Caco-2 (cell line): Measurements from ENCODE around the gene TAF11. TPM values are rescaled to one million over a fixed set of nuclear protein-coding genes. Genes with fewer than 3 reads are reported as not detected.
A peak's percentile ranks its signal among the peaks of the same experiment; 100 is the strongest.

Experiments
- BruUV-seq: library from RNA; stranded (reverse); fragments of 400-500 nt; replicated peaks from 2 replicates; lab custom pipeline; 2021; lab: Mats Ljungman, UMichigan
- CTCF ChIA-PET: fragments of 300-600 bp; sonication (Branson Sonifier 250); formaldehyde crosslinking; loops from one replicate; lab custom pipeline; 2022; ENCODE audit warnings: antibody characterized with exemption; lab: Charles Lee
- POLR2A ChIA-PET: fragments of 300-600 bp; sonication (Branson Sonifier 250); formaldehyde crosslinking; loops from one replicate; lab custom pipeline; 2022; ENCODE audit warnings: antibody characterized with exemption; lab: Charles Lee
- DNase-seq, 2 experiments: peaks; one replicate each; pipeline versions ENCODE4 v3.0.0 to v3.0.0-alpha.2; 2020 to 2022
- H3K27me3 ChIP-seq: replicated peaks from 2 replicates; pipeline ENCODE4 v1.6.0; 2011; ENCODE audit warnings: low read length; ENCODE audit not compliant: control insufficient read depth, insufficient read depth
- H3K36me3 ChIP-seq: 2 replicates; pipeline ENCODE4 v1.5.1; 2011; ENCODE audit warnings: low read length; ENCODE audit not compliant: control insufficient read depth, insufficient read depth
- H3K4me1 ChIP-seq: fragments of 250-450 bp; sonication (Bioruptor Pico); 2 replicates; pipeline ENCODE4 v1.5.1; 2020; ENCODE audit warnings: mild to moderate bottlenecking
- H3K4me3 ChIP-seq: 2 replicates; pipeline ENCODE4 v1.5.1; 2011; ENCODE audit warnings: low read depth, mild to moderate bottlenecking, control low read depth, low read length
- H3K9me3 ChIP-seq: fragments of 250-450 bp; sonication (Bioruptor Pico); 2 replicates; pipeline ENCODE4 v1.5.1; 2020; ENCODE audit warnings: mild to moderate bottlenecking, moderate library complexity
- H3K27ac Mint-ChIP-seq: one replicate; pipeline ENCODE4 v1.8.0; 2022; ENCODE audit warnings: mixed read lengths; ENCODE audit not compliant: unreplicated experiment
- H3K27me3 Mint-ChIP-seq: one replicate; pipeline ENCODE4 v1.8.0; 2022; ENCODE audit warnings: mixed read lengths; ENCODE audit not compliant: insufficient read depth, unreplicated experiment
- H3K36me3 Mint-ChIP-seq: one replicate; pipeline ENCODE4 v1.8.0; 2022; ENCODE audit warnings: mild to moderate bottlenecking, mixed read lengths; ENCODE audit not compliant: insufficient read depth, unreplicated experiment
- H3K4me1 Mint-ChIP-seq: one replicate; pipeline ENCODE4 v1.8.0; 2022; ENCODE audit warnings: low read depth, mixed read lengths; ENCODE audit not compliant: unreplicated experiment
- H3K4me3 Mint-ChIP-seq: one replicate; pipeline ENCODE4 v1.8.0; 2022; ENCODE audit warnings: mild to moderate bottlenecking, moderate library complexity, mixed read lengths; ENCODE audit not compliant: unreplicated experiment
- H3K9me3 Mint-ChIP-seq: one replicate; pipeline ENCODE4 v1.8.0; 2022; ENCODE audit warnings: mixed read lengths; ENCODE audit not compliant: unreplicated experiment
- intact Hi-C: fragments of 100-400 bp; cut with micrococcal nuclease; formaldehyde crosslinking; loops from one replicate; pipeline ENCODE4 v1.10.0; 2022; ENCODE audit not compliant: unreplicated experiment
- total RNA-seq: library from RNA; stranded (reverse); gene quantifications from 2 replicates; pipeline ENCODE4 v1.2.3, GENCODE V29; 2022
- TF ChIP-seq, protein P1 (sequence below), 2 experiments: fragments of 200-600 bp in 1 of 2; IDR thresholded peaks; 1 replicate in 1 of 2; 2 replicates in 1 of 2; pipeline versions ENCODE4 v1.5.1 to v1.8.0; 2011 to 2022; ENCODE audit warnings: antibody characterized with exemption in 1 of 2, control low read depth in 1 of 2, inconsistent platforms in 1 of 2, low read depth in 1 of 2, low read length in 1 of 2, mild to moderate bottlenecking in 1 of 2, moderate library complexity in 1 of 2; ENCODE audit not compliant: insufficient read depth in 1 of 2, severe bottlenecking in 1 of 2, unreplicated experiment in 1 of 2

Gene TAF11
- total RNA-seq, 1 experiment from 2014 or later, result 28.3 TPM

GRCh38 chr6:34858681-34859080 is 29.2 kb downstream of the TAF11 start:
- H3K9me3 ChIP-seq, result no peaks in the 10 kb centered on the region
- intact Hi-C loops, result no loop called here
- CTCF ChIA-PET, result no interaction called here
- Mint-ChIP-seq H3K4me1 (no peaks in the 10 kb centered on the region), H3K36me3 (peaks cover 84% of the 10 kb centered on the region), H3K9me3 (no peaks in the 10 kb centered on the region), H3K27me3 (no peaks in the 10 kb centered on the region), H3K27ac (no peak overlapping the region), H3K4me3 (no peak overlapping the region)
- POLR2A ChIA-PET, result no interaction called here
- TSS peak; percentile 60 for BruUV-seq
- no peaks in the 10 kb centered on the region for H3K27me3 ChIP-seq
- TF ChIP-seq, protein P1, sequence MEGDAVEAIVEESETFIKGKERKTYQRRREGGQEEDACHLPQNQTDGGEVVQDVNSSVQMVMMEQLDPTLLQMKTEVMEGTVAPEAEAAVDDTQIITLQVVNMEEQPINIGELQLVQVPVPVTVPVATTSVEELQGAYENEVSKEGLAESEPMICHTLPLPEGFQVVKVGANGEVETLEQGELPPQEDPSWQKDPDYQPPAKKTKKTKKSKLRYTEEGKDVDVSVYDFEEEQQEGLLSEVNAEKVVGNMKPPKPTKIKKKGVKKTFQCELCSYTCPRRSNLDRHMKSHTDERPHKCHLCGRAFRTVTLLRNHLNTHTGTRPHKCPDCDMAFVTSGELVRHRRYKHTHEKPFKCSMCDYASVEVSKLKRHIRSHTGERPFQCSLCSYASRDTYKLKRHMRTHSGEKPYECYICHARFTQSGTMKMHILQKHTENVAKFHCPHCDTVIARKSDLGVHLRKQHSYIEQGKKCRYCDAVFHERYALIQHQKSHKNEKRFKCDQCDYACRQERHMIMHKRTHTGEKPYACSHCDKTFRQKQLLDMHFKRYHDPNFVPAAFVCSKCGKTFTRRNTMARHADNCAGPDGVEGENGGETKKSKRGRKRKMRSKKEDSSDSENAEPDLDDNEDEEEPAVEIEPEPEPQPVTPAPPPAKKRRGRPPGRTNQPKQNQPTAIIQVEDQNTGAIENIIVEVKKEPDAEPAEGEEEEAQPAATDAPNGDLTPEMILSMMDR (IDR thresholded peaks at IDR 0.05; ENCODE audit: insufficient read depth in 1 of 2, low read depth in 1 of 2, low read length in 1 of 2, severe bottlenecking in 1 of 2, unreplicated experiment in 1 of 2), result no peak
- H3K4me1 ChIP-seq, result no peaks in the 10 kb centered on the region
- no peak overlapping the region for H3K4me3 ChIP-seq
- peak in 1 of 2 experiments; percentile 12 for DNase-seq
- H3K36me3 ChIP-seq, result peaks cover 4% of the 10 kb centered on the region

GRCh38 chr6:34855463-34855862 is 32.4 kb downstream of the TAF11 start:
- no peaks in the 10 kb centered on the region for H3K9me3 Mint-ChIP-seq
- Histone ChIP-seq H3K27me3 (no peaks in the 10 kb centered on the region), H3K4me1 (no peaks in the 10 kb centered on the region), H3K36me3 (peaks cover 4% of the 10 kb centered on the region), H3K4me3 (no peak overlapping the region), H3K9me3 (no peaks in the 10 kb centered on the region)
- ChIA-PET POLR2A (no interaction called here), CTCF (no interaction called here)
- no peak overlapping the region for H3K27ac Mint-ChIP-seq
- H3K36me3 Mint-ChIP-seq, result peaks cover 91% of the 10 kb centered on the region
- no peaks in the 10 kb centered on the region for H3K27me3 Mint-ChIP-seq
- intact Hi-C loops, result no loop called here
- BruUV-seq, result no TSS peak
- no peaks in the 10 kb centered on the region for H3K4me1 Mint-ChIP-seq
- no peak for DNase-seq
- TF ChIP-seq, protein P1 (IDR thresholded peaks at IDR 0.05; ENCODE audit: insufficient read depth in 1 of 2, low read depth in 1 of 2, low read length in 1 of 2, severe bottlenecking in 1 of 2, unreplicated experiment in 1 of 2), result peak in 1 of 2 experiments; percentile 14
- no peak overlapping the region for H3K4me3 Mint-ChIP-seq

DNA sequence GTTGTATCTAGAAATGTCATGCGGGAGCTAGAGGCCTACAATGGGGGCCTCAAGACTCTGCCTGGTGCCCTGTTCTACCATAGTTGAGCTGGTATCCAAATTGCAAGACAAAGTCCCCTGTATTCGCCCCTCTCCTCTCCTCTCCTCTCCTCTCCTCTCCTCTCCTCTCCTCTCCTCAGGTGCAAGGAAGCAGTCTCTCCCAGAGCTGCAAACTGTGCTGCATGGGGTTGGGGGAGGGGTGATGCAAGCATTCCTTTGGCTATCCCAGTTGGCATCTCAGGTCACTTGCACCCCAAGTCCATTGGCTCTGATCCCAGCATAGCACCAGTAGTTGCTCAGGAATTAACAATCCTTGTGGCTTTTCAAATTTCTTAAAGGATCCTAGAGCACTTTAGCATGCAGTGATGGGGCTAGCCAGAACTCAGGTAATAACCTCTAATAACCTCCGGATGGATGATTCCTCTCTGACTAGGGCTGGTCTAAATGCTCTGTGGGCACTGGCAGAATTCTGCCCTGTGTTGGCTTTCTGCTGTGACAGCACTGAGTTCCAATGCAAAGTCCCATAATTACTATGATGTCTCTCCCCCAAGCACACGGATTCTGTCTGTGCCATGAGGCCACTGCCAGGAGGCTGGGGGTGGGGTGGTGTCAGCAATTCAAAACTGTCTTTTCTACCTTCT is 35.3 kb downstream of the TAF11 start:
- Mint-ChIP-seq H3K4me1 (no peaks in the 10 kb centered on the region), H3K27ac (no peak overlapping the region), H3K27me3 (no peaks in the 10 kb centered on the region), H3K9me3 (no peaks in the 10 kb centered on the region), H3K36me3 (peaks cover 89% of the 10 kb centered on the region), H3K4me3 (no peak overlapping the region)
- CTCF ChIA-PET, result no interaction called here
- BruUV-seq, result no TSS peak
- H3K9me3 ChIP-seq, result no peaks in the 10 kb centered on the region
- TF ChIP-seq, protein P1 (IDR thresholded peaks at IDR 0.05; ENCODE audit: insufficient read depth in 1 of 2, low read depth in 1 of 2, low read length in 1 of 2, severe bottlenecking in 1 of 2, unreplicated experiment in 1 of 2), result no peak
- H3K36me3 ChIP-seq, result peaks cover 1% of the 10 kb centered on the region; the same call in 1 of the 2 replicates
- no peaks in the 10 kb centered on the region for H3K27me3 ChIP-seq
- H3K4me3 ChIP-seq, result no peak overlapping the region
- no peaks in the 10 kb centered on the region for H3K4me1 ChIP-seq
- intact Hi-C loops, result no loop called here
- POLR2A ChIA-PET, result no interaction called here
- no peak for DNase-seq
